AG08396 (cell line): ENCODE measurements around the gene PGM2L1.
"Not testable (repeated sequence)": the region's sequence is repeated elsewhere in the genome, so short reads cannot be mapped to it uniquely, and the experiment has no call there.

Source experiments
- DNase-seq: peaks from one replicate; pipeline ENCODE4 v3.0.0; 2012; ENCODE audit warnings: low spot score, mixed read lengths

The PGM2L1 gene

DNA sequence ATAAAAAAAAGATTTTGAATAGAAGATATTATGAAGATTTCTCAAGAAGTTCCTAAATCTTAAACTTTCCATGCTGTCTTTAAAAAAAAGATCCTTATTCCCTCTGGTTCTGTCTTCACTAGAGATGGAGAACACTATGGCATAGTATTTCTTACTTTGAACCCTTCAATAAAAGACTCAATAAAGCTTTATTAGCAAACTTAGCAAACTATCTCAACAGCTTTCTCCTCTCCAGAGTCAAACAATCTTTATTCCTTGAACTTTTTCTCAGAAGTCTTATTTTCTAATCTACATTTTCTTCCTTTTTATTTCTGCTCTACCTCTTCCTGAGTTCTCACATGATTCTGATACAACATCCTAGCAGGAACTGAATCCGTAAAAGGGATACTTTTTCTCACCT is 65.0 kb downstream of the PGM2L1 start:
- no peak for DNase-seq

DNA sequence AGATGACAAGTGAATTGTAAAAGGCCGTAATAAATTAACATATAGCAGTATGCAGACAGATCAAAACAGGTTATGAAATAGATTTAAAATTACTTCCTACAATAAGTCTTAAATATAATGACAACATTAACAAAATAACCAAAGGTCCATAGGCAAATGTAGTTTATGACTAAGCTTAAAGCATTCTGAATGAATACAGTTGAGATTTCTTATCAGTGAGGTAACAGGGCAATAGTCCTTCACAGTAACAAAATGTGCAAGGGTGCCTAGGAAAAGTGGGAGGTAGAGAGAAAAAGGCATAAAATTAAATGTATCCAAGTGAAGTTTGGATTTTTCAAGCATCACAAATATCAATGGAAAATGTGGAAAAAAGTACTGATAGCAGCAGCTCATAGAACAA is 65.9 kb downstream of the PGM2L1 start:
- DNase-seq: no peak

DNA sequence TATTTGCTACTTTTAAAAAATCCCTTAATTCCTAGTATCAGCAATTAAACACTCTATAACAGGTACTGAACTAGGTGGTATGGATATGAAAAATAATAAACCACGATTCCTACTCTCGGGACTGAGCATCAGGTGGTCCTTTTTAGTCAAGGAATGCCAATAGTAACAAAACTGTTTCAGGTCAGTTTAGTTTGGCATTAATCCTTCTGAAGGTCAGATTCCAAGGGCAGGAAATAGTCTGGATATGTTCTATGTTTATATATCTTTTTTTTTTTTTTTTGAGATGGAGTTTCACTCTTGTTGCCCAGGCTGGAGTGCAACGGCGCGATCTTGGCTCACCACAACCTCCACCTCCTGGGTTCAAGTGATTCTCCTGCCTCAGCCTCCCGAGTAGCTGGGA is 67.2 kb downstream of the PGM2L1 start:
- DNase-seq: not testable (repeated sequence)

DNA sequence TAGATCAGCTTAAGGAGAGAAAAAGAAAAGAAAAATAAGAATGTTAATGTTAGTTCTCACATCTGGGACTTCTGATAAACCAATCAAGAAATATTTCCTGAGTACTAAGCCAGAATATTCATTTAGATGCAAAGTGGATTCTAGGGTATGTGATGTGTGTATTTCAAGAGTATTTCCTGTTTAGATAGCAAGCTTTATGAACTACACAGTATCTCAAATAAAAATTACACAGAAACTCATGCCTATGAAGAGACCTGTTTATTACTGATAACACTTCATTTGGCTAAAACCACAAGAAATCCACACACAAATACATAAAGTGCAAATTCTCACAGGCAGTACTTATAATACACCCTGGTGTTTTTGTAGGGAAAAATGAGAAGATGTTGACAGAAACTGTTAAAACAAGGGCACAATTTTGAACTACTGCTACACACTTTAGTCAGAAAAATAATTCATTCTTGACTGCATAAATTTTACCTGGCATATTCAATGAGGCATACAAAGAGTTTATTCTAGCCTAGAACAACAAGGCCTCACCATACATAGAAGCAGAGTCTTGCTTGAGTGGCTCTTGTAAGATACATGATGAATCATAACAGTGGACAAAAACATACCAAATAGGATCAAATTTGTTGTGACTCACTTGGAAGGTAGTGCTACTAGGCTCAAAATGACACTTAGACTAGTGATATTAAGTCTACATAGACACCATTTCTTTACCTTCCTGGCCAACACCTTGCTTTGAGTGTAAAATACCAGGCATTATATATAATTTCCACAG is 68.0 kb downstream of the PGM2L1 start:
- DNase-seq: peak; percentile 66

DNA sequence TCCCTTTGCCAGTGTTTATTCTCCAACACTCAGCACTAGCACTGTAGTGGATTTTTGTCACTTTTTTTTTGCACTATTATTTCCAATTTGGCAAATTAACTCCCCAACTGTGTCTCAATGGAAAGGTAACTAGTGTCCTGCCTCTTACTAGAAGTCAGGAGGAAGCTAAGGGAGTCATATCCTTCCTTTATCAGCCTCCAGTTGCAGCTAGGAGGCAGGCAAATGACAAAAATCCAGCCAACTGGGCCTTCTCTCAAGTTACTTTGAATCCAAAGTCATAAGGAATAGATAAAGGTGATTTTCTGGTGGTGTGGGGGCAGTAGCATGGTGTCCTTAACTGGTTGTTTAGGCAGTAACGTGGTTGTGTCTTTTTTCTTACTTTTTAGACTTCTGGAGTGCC is 71.2 kb downstream of the PGM2L1 start:
- no peak for DNase-seq

DNA sequence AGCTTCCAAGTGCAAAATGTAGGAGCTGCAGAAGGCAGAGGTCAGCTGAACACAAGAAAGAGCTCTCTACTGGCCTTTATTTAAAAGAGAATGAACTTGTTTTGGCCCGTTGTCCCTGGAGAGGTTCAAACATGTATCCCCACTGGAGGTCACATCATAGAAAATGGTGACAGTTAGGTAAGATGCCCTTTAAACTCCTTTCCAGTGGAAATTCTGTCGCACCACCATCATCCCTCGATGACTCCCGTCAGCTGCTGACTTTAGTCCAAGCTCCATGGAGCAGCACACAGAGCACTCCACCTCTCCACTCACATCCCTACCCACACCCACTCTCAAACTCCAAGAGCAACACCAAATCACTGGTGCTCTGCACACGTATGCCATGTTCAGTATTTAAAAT is 71.6 kb downstream of the PGM2L1 start:
- DNase-seq: no peak

DNA sequence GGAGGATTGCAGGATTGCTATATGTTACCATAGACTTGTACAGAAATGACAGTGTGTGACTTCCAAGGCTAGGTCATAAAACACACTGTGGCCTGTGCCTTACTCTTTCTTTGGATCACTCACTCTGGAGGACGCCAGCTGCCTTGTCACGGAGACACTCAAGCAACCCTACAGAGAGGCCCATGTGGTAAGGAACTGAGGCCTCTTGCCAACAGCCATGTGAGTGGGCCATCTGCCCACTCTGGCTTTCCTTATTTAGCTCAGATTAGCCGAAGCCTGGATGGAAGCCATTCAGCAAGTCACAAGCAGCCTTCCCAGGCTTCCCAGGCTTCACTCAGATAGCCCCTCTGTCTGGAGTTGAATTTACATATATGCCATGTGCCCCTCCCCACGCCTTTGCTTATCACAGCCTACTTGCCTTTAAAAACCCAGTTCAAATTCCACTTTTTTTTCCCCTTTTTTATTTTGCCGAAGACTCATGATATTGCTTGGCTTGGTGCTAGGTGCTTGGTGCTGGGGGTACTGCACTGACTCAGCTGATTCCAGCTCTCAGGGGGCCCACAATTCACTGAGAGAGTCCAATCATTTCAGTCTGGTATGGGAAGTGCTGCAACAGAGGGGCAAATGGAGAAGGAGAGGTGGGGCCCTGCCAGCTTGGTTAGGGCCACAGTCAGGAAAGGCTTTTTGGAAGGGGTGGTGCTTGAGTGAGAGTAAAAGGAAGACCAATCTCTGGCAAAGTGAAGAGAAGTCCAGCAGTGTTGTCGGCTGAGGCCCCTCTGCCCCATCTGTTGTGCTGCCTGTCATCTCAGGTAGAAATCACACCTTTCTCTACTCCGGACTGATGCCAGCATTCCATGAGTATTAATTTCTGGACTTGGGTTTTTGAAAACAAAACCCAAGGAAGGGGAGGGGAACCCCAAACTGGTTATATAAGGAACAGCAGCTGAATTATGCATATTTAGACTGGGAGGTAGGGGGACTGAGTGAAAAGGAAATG is 72.3 kb downstream of the PGM2L1 start:
- peak; percentile 79 for DNase-seq

DNA sequence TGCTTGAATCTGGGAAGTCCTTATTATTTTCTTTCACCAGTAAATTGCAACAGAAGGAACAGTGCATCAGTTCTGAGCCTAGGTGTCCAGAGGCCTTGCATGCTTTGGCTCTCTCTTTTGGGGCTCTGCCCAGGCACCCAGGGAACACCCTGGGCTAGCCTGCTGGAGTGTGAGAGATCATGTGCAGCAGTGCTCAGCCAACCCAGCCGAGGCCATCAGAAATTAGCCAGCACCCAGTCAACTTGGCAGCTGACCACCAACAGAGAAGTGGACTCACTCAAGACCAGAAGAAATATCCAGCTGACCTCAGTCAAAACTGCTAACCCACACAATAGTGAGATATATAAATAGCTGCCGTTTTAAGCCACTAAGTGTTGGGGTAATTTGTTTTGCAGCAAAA is 75.6 kb downstream of the PGM2L1 start:
- DNase-seq: no peak

DNA sequence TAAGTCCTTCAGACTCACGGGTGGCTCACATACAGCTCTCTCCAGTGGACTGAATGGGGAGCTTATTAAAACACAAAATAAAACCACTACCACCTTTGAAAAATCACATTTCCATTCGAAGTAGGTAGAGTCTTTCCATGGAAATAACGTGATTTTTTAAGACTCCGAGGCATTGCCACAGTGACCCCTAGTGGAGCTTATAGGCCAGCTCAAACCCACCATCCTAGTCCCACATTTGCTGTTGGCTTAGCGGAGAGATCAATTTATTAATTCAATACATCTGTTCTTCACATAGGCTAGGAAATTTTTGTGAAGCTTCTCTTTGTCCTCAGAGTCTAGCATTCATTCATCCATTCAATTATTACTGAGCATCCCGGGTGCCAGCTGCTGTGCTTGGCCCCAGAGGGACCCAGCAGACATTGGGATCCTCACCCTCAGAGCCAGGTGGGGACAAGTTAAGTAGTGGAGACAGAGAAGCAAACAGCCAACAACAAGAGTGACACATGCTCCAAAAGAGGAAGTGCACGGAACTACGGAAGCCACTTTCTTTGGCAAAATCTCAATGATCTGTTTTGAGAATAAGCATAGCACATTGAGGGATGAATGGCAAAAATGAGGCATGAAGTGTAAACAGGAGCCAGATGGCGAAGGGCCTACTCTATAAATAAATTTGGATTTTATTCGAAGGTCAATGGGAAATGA is 76.6 kb downstream of the PGM2L1 start:
- DNase-seq: peak; percentile 27

DNA sequence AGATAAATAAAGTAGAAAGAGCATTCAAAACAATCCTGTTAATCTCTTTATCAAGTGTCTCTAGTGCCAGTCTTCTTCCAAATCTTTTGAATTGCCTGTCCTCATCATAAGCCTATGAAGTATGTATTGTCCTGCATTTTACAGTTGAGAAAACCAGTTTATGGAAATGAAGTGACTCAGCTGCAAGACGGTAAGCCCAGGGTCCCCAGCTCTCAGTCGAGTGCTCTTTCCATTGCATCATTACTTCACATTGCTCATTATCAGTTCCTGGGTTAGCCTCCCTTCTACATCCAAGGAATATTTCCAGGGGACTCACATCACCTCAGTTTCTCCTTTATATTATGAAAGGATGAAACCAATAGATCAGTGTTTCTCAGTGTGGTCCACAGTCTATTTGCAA is 77.7 kb downstream of the PGM2L1 start:
- DNase-seq: no peak

DNA sequence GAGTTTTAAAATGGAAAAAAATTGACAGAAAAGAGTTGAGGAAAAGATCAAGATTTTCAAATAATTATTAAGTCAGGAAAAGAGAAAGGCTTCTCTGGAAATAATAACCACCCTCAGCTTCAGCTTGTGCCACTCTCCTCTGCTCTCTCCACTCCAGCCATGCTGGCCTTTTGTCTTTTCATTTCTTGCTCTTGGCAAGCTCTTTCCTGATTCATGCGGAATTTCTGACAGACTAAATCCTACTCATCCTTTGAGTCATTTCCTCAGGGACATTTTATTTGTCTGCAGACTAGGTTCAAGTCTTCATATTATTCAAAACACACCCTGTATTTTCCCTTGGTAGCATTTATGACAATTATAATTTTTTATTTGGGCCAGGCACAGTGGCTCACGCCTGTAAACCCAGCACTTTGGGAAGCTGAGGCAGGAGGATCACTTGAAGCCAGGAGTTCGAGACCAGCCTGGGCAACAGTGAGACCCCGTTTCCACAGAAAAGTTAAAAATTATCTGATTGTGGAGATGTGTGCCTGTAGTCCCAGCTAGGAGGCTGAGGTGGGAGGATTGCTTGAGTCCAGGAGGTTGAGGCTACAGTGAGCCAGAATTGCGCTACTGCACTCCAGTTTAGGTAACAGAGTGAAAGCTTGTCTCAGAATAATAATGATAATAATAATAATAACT is 79.0 kb downstream of the PGM2L1 start:
- peak; percentile 60 for DNase-seq

DNA sequence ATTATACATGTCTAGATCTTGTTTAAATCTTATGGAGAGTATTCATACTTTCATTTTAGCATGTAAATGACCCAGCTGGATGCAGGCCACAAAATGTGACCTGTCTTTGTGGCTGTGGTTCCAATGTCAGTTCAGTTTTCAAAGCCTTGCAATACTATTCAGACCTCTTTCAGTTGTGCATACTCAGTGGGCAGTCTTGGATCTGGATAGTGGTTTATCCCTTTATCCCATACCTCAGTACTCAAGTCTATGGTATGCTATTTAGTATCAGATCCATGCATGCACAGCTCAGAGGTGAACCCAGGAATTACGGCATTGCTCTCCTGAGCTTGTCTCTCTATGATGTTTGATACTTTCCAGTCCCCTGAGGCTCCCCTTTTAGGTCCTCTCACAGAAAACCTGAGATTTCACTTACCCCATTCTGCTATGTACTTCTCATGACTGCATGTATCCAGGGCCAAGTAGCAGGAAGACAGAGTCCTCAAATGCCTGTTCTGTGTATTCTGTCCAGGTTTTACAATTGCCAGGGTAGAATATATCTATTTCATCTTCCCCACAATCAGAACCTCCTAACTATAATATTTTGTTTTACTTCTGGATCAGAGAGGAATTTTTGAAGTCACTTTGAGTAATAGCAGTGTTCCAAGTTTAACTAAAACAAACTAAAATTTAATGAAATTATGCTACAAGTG is 79.8 kb downstream of the PGM2L1 start:
- no peak for DNase-seq

DNA sequence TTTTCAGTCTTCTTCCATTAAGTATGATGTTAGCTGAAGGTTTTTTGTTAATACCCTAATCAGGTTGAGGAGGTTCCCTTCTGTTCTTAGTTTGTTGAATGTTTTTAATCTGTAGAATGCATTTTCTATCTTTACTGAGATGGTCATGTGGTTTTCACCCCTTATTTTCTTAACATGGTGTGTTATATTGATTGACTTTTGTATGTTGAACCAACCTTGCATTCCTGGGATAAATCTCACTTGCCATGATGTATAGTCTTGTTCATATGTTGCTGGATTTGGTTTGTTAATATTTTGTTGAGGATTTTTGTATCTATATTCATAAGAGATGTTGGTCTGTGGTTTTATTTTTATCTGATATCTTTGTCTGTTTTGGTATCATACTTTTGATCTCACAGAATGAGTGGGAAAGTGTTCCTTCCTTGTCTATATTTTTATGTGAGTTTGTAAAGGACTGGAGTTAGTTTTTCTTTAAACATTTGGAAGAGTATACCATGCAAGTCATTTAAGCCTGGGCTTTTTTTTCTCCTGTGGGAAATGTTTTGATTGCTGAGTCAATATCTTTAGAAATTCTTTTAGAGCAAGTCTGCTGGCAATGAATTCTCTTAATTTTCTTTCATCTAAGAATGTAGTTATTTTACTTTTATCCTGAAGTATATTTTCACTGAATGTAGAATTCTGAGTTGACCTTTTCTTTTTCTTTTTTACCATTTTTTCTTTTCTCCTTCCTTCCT is 81.3 kb downstream of the PGM2L1 start:
- no peak for DNase-seq

DNA sequence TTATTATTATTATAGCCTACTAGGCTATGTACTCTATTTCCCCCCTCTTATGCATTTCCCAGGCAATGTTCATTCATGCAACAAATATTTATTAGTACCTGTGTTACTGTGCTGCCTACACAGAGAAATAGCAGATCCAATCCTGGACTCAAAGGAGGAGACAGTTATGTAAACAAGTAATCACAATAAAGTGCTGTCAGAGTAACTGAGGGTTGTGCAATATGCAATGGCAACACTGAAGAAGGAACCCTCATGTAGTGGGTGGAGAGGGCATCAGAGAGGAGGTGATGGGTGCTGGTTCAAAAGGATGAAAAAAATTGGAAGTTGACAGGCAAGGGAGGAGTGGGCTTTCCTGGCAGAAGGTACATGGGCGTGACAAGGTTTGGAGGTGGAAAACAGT is 85.9 kb downstream of the PGM2L1 start:
- no peak for DNase-seq

DNA sequence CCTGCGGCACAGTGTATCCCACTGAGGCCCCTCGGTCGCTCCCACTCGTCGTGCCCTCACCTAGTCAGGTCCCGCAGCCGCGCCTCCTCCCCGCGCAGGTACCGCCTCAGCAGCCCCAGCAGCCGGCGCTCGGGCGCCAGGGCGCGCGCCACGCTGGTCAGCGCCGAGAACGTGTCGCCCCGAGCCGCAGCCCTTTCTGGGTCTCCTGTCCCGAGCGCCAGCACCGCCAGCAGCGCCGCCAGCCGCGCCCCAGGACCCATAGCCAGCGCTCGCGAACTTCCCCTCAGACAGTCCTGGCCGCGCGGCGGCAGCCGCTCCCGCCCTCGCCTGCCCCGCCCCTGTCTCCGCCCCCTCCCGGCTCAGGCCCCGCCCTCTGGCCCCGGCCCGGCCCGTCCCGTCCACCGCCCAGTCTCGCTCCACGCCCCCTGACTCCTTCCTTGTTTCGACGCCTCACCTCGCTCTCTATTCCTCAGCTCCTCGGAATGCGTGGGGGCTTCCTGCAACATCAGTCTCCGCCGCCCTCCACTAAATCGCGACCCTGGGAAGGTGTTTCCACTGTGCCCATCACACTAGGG is 86.8 kb downstream of the PGM2L1 start, which contains the start of gene P4HA3:
Gene P4HA3 (minus strand): TSS at position 289 of the 575 bp plus-strand sequence. CDS start 29 bp downstream, at position 260.
- peak; percentile 84 for DNase-seq

DNA sequence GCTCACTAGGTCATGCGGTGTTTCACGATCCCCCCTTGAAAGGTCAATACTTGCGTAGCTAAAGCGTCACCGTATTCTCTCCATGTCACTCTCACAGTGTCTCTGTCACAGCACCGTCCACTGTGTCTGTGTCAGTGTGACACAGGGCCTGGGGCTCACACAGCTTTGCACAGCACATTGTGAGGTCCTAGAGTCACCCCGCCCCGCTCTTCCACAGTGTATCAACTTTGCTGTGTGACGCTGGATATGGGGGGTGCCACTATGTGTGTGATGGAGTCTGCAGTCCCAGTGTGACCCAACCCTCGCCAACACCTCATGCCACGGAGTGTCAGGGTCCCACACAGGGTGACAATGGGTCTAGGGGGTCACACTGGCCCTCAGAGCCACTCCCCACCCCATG is 87.4 kb downstream of the PGM2L1 start:
- no peak for DNase-seq

DNA sequence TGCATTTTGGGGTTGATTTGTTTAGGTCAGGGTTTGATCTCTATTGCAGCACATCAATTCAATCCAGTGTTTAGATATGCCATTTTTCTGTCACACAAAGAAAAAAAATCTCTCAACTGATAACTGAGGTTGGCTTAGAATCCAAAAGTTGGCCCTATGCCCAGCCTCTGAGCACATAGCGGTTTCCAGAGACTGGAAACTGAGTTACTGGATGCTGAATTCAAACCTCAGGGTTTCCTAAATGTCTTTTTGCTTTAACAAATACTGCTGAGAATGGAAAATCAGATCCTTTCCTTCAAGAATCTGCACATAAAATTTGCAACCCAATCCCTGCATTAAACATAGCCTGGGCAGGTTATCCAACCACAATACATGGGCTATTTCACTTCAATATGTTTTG is 90.8 kb downstream of the PGM2L1 start:
- no peak for DNase-seq

DNA sequence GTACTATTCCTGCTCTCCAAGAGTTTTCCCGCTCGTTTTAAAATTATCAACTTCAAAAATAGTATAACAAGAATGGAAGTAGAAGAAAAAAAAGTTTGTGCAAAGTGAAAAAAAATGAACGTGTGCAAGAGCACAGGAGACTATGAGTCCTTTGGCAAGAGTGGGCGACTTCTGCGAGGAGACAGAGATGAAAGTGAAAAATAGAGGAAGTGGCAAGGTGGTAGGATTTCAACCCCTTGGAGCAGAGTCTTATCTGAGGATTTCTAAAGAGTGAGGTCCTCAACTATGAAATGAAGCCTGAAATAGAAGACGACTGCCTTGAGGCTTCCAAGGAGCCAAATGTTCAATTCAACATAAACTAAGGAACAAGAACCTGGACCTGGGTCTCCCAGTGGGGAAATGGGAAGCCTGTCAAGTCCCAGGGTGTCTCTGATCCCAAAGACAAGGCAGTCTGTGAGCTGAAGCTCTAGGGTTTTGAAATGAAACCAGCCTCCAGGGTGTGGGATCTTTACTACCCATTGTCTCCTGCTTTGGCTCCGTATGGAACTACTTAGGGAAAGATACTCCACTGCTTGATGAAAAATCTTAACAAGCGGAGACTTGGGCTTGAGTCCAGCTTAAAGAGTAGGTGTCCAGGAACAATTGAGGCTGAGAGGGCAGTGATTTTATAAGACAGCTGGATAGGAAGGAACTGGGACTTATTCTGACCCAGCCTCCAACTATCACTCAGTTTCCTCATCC is 91.6 kb downstream of the PGM2L1 start:
- DNase-seq: no peak

DNA sequence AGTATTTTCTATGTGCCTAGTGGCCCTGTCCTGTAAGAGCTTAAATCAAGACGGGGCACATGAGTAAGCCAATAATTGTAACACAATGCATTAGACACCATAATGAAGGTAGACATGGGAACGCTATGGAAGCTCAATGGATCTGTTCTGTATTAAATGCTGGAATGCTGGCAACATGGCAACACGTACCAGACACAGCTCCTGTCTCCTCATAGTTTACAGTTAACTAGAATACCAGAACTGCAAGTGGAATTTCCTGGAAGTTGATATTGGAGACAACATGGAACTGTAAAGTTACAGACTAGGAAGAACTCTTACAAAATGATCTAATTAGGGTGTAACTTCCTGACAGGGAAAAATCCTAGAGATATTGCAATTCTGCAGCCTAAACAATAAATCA is 99.2 kb downstream of the PGM2L1 start:
- DNase-seq: no peak
